Amygdala (tissue), 56 donors: ENCODE measurements around the gene PLEKHG5.
A peak's percentile ranks its signal among the peaks of the same experiment; 100 is the strongest.
"Not testable (repeated sequence)": the region's sequence is repeated elsewhere in the genome, so short reads cannot be mapped to it uniquely, and the experiment has no call there.

ENCODE experiments used
- DNase-seq, 56 donors: peaks; one replicate each; lab custom pipeline; 2025; lab: John Stamatoyannopoulos, UW

PLEKHG5 gene

DNA sequence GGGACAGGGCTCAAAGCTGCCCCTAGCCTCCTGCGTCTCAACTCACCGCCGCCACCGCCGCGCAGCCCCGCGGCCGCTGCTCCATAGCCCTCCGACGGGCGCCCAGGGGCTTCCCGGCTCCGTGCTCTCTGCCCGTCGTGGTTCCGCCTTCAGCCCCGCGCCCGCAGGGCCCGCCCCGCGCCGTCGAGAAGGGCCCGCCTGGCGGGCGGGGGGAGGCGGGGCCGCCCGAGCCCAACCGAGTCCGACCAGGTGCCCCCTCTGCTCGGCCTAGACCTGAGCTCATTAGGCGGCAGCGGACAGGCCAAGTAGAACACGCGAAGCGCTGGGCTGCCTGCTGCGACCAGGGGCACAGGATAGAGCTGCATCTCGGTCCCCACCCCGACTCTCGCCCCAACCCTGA lies 25.4 kb downstream of the PLEKHG5 start, which contains the start of gene TNFRSF25:
TSS of gene TNFRSF25 (minus strand) at position 151 of the 400 bp plus-strand sequence. CDS start at position 85, 66 bp downstream.
- DNase-seq = no peak

DNA sequence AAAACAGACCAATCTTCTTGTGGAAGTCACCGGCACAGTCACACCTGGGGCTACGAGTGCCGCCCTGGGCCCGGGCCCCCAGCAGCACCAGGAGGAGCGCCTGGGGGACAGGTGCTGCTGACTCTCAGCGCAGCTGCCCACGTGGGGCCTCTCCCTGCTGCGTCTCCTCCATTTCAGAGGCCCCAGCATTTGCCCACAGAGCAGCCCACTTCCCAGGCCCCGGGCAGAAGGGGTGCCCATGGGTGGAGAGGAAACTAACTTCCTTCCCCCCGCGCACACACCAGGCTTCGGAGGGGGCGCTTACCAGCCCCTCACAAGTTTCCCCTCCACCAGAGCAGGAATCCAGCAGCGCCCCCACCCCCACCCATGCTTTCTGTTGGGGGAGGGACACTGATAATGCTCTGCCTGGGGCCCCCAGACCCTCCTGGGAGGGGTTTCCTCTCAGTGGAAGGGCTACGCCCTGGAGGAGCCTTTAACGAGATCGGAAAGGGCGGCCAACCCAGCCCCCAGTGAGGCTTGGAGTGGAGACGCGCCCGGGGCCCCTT lies 25.9 kb downstream of the PLEKHG5 start:
- no peak for DNase-seq

GRCh38 chr1:6464915-6465314 lies 26.6 kb downstream of the PLEKHG5 start:
- DNase-seq = no peak

- DNase-seq = peak in 16 of 56 donors; percentile 4 to 41 (median 20)
These were observed 27.0 kb downstream of the PLEKHG5 start for GRCh38 chr1:6464514-6464836.

GRCh38 chr1:6463120-6463412 lies 28.4 kb downstream of the PLEKHG5 start:
- DNase-seq = no peak

- no peak for DNase-seq
These were observed 28.9 kb downstream of the PLEKHG5 start for GRCh38 chr1:6462412-6463119.

- no peak for DNase-seq
These were observed 29.7 kb downstream of the PLEKHG5 start for GRCh38 chr1:6461538-6462411.

- no peak for DNase-seq
These were observed 30.4 kb downstream of the PLEKHG5 start for GRCh38 chr1:6461051-6461530.

DNA sequence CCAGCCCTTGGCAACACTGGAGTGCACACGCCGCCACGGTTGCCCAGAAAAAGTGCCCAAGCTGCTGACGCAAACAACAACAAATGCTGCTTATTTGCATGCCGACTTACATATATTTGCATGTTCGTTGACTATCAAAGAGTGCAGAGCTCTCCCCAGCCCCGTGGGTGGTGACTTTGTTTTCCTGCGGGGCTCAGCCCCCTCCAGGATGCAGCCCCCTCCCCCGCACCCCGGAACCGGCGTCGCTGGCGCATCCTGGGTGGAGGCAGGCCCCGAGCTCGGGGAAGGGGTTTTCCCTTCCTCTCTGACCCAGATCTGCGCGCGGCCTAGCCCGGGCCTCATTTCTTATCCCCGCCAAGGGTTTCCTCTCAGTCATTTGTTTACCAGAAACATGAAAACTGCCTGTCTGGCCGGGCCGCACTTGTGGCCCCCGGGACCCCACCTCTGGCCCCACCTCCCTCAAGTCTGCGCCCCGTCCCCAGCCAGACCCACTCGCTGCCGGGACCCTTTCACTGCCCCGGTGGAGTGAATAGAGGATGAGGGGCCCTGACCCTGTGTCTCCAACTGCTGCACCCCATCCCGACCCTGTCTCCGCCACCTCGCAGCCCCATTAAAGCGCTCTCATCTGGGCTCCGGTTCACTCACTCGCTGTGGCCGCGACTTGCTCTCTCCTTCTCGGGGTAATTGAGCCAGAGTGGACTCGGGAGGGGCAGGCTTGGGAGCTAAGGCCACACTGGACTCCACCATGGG lies 31.0 kb downstream of the PLEKHG5 start:
- no peak for DNase-seq

GRCh38 chr1:6459850-6460265 lies 31.6 kb downstream of the PLEKHG5 start:
- no peak for DNase-seq

DNA sequence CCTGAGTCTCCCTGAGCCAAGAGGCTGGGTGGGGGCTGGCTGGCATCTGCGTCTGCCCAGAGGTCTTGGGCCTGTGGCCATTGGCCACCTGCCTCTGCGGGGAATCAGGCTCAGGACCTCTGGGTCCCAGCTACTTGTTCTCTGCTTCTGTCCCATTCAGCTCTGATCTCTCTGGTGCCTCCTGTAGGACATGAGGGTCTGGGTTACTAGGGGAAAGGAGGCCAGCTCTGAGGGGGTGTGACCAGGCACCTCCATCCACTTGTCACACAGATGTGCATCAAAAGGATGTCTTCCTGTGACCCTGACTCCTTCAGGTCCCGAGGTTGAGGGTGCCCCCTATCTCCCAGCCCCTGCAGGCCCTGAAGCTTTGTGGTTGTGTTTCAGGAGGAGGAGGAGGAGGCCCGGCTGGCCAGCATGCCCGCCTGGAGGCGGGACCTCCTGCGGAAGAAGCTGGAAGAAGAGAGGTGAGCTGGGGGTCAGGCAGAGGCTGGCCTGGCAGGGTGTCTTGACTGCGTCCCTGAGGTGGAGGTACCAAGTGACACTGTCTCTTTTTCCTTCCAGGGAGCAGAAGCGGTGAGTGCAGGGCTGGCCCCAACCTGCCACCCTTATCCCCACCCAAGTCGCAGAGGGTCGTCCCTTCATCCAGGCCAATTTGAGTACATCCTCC lies 34.5 kb downstream of the PLEKHG5 start:
- DNase-seq = no peak

- not testable (repeated sequence) for DNase-seq
These were observed 35.5 kb downstream of the PLEKHG5 start for GRCh38 chr1:6455752-6456520.

GRCh38 chr1:6454856-6455751 lies 36.4 kb downstream of the PLEKHG5 start:
- no peak for DNase-seq

DNA sequence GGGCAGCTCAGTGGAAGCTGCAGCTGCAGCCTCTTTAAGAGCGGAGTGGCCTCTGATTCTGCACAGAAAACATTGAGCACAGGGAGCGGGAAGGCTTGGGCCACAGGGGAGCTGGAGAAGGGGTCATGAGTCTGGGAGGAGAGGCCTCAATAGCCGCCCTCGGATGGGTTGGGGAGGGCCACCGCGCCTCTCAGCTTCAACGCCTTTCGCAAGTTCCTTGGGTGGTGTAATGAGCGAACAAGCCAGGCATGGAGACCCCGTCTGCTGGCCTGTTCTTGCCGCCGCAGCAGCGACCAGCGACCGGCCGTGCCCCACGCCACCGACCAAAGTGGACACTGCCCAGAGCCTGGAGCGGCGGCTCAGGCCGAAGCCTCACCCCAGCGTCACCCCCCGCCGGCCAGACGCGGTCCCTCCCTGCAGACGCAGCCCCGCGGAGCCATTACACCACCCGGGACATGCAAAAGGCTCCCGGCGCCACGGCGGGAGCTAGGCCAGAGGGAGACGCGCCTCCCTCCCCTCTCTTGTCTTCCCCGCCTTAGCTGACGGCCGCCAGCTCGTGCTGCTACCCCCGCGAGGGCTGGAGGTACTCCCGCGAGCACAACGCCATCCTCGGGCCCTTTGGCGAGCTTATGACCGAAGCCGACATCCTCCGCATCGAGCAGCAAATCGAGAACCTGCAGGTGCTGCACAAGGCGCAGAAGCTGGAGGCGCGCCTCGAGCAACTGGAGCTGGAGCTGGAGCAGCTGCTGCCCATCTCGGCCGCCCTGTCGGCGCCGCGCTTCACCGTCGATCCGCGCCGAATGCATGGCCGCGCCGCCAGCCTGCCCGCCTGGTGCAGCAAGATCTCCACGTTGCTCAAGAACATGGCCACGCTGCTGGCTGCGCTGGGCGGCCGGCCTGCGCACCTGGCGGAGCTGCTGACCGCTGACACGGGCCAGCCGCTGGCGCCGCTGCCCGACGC lies 37.3 kb downstream of the PLEKHG5 start:
- DNase-seq = not testable (repeated sequence)

GRCh38 chr1:6450943-6451373 lies 40.5 kb downstream of the PLEKHG5 start:
- no peak for DNase-seq

GRCh38 chr1:6450486-6450885 lies 41.0 kb downstream of the PLEKHG5 start:
- not testable (repeated sequence) for DNase-seq

DNA sequence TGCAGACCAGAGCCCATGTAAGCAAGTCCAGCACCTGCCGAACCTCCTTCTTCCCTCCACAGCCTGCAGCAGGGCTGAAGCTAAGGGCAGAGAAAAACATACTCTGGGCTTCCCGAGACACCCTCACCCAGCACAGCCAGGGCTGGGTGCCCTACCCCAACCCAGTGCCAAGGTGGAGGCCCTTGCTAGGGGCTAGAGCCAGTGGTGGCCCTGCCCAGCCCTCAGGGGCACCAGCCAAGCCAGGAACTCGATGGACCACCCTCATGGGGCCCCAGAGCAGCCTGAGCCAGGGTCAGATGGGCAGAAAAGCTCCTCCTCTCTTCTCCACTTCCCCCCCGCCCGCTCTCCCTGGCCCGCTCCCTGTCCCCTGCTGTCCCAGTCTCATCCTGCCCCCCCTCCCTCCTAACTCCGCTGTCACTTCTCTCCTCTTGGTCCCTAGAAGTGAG lies 41.4 kb downstream of the PLEKHG5 start:
- DNase-seq = no peak
